Fibroblast of skin of left quadriceps (primary cell): ENCODE results near the gene LAIR2.

ENCODE experiments used
- DNase-seq, 2 experiments: peaks; one replicate each; pipeline ENCODE4 v3.0.0-alpha.2; 2013; ENCODE audit warnings: low read depth in 2 of 2

LAIR2 gene

GRCh38 chr19:54502518-54503048, at the start of gene LAIR2:
LAIR2 (plus strand) TSS chr19:54502831; CDS start chr19:54502919, 88 bp downstream.
- no peak for DNase-seq

- DNase-seq: no peak
These were observed 48.5 kb upstream of the LAIR2 start for GRCh38 chr19:54453921-54454780.

- no peak for DNase-seq
These were observed 47.6 kb upstream of the LAIR2 start for GRCh38 chr19:54454781-54455675.

GRCh38 chr19:54455786-54456422, 46.7 kb upstream of the LAIR2 start:
- no peak for DNase-seq

- DNase-seq: no peak
These were observed 45.9 kb upstream of the LAIR2 start for GRCh38 chr19:54456423-54457373.

GRCh38 chr19:54457773-54458647, 44.6 kb upstream of the LAIR2 start:
- no peak for DNase-seq

- DNase-seq: no peak
These were observed 43.9 kb upstream of the LAIR2 start for GRCh38 chr19:54458648-54459281.

- no peak for DNase-seq
These were observed 43.1 kb upstream of the LAIR2 start for GRCh38 chr19:54459282-54460229.

GRCh38 chr19:54460230-54461005, 42.2 kb upstream of the LAIR2 start:
- DNase-seq: no peak

GRCh38 chr19:54461210-54461609, 41.4 kb upstream of the LAIR2 start:
- no peak for DNase-seq

- no peak for DNase-seq
These were observed 41.0 kb upstream of the LAIR2 start for GRCh38 chr19:54461613-54462012.

GRCh38 chr19:54462047-54462654, 40.5 kb upstream of the LAIR2 start:
- DNase-seq: no peak

GRCh38 chr19:54462655-54463530, 39.7 kb upstream of the LAIR2 start:
- DNase-seq: peak; percentile 49 to 53

- peak; percentile 97 to 98 for DNase-seq
These were observed 39.0 kb upstream of the LAIR2 start, which contains the start of gene LENG9 for GRCh38 chr19:54463531-54464043. LENG9 (minus strand) TSS chr19:54463778; CDS start chr19:54463526, 252 bp downstream.

GRCh38 chr19:54464044-54464629, 38.5 kb upstream of the LAIR2 start:
- peak; percentile 48 to 51 for DNase-seq
